Panc1 (cell line): Measurements from ENCODE around the gene IFIH1. TPM values are rescaled to one million over a fixed set of nuclear protein-coding genes. Genes with fewer than 3 reads are reported as not detected.

Experiments used
- ATAC-seq: fragments of 200-7000 bp; cut with Tn5 transposase; 2 replicates; pipeline ENCODE4 v1.9.1; 2020; ENCODE audit warnings: mild to moderate bottlenecking, moderate library complexity
- BruUV-seq: library from RNA; stranded (reverse); fragments of 400-500 nt; replicated peaks from 2 replicates; lab custom pipeline; 2021; lab: Mats Ljungman, UMichigan
- CTCF ChIA-PET: fragments of 300-600 bp; sonication (Branson Sonifier 250); formaldehyde crosslinking; loops from one replicate; lab custom pipeline; 2022; ENCODE audit warnings: antibody characterized with exemption; lab: Charles Lee
- POLR2A ChIA-PET: fragments of 300-600 bp; sonication (Branson Sonifier 250); formaldehyde crosslinking; loops from one replicate; lab custom pipeline; 2022; ENCODE audit warnings: antibody characterized with exemption; lab: Charles Lee
- DNase-seq: peaks from one replicate; pipeline ENCODE4 v3.0.0-alpha.2; 2010; ENCODE audit warnings: low read depth, low spot score
- H3K27ac ChIP-seq: 2 replicates; pipeline ENCODE4 v1.5.1; 2011; ENCODE audit warnings: mild to moderate bottlenecking, low read length, inconsistent platforms
- H3K27me3 ChIP-seq: fragments of 200-500 bp; sonication (Bioruptor generic); 2 replicates; pipeline ENCODE4 v1.6.0; 2014; ENCODE audit warnings: low read length, inconsistent platforms; ENCODE audit not compliant: control insufficient read depth, insufficient read depth
- H3K36me3 ChIP-seq: fragments of 200-500 bp; sonication (Bioruptor generic); 2 replicates; pipeline ENCODE4 v1.5.1; 2014; ENCODE audit warnings: inconsistent platforms, mild to moderate bottlenecking, low read length, moderate library complexity; ENCODE audit not compliant: control insufficient read depth, insufficient read depth
- H3K4me1 ChIP-seq: 2 replicates; pipeline ENCODE4 v1.5.1; 2011; ENCODE audit warnings: inconsistent platforms, mild to moderate bottlenecking, low read length, moderate library complexity; ENCODE audit not compliant: control insufficient read depth, insufficient read depth
- H3K4me3 ChIP-seq, 2 experiments: 2 replicates each; pipeline ENCODE4 v1.5.1; 2011 to 2012; ENCODE audit warnings: low read depth in 2 of 2, low read length in 2 of 2, mild to moderate bottlenecking in 2 of 2, inconsistent platforms in 1 of 2, moderate library complexity in 1 of 2
- H3K9me3 ChIP-seq: fragments of 200-500 bp; sonication (Bioruptor generic); 2 replicates; pipeline ENCODE4 v1.5.1; 2014; ENCODE audit warnings: low read depth, mild to moderate bottlenecking, inconsistent platforms, low read length, moderate library complexity; ENCODE audit not compliant: control insufficient read depth, insufficient read depth
- CTCF ChIP-seq: fragments of 450-650 bp; IDR thresholded peaks from 2 replicates; pipeline ENCODE4 v1.5.1; 2017; ENCODE audit warnings: mild to moderate bottlenecking
- POLR2AphosphoS5 ChIP-seq: IDR thresholded peaks from 2 replicates; pipeline ENCODE4 v1.6.1; 2012; ENCODE audit warnings: mild to moderate bottlenecking, low read depth, low read length, moderate library complexity
- REST ChIP-seq, 2 experiments: IDR thresholded peaks; 2 replicates each; pipeline ENCODE4 v1.6.1; 2011 to 2012; ENCODE audit warnings: low read depth in 2 of 2, control low read depth in 1 of 2, low read length in 1 of 2, mild to moderate bottlenecking in 1 of 2, moderate library complexity in 1 of 2; ENCODE audit not compliant: insufficient read depth in 1 of 2
- SIN3A ChIP-seq: IDR thresholded peaks from 2 replicates; pipeline ENCODE4 v1.6.1; 2012; ENCODE audit warnings: low read depth, mild to moderate bottlenecking, low read length, moderate library complexity, borderline replicate concordance; ENCODE audit not compliant: insufficient read depth
- TCF7L2 ChIP-seq: IDR thresholded peaks from 2 replicates; pipeline ENCODE4 v1.6.1; 2011; ENCODE audit warnings: mild to moderate bottlenecking, low read depth, low read length, inconsistent platforms
- in situ Hi-C: cut with HindIII; loops from 2 replicates; pipeline ENCODE4 v1.10.0; 2016; ENCODE audit warnings: low sequenced_read_pairs, low pct_unique_long_range_greater_than_20kb
- intact Hi-C: fragments of 100-400 bp; cut with micrococcal nuclease; formaldehyde crosslinking; loops from one replicate; pipeline ENCODE4 v1.10.0; 2022; ENCODE audit not compliant: unreplicated experiment
- total RNA-seq: library from RNA; stranded (reverse); gene quantifications from one replicate; pipeline ENCODE4 v1.2.1, GENCODE V29; 2021; ENCODE audit not compliant: unreplicated experiment

IFIH1 gene
- total RNA-seq, 1 experiment from 2014 or later = 15.4 TPM

GRCh38 chr2:162217598-162217997 lies 100.9 kb downstream of the IFIH1 start:
- no peaks in the 10 kb centered on the region; the same call in 1 of the 2 replicates for H3K36me3 ChIP-seq
- no peaks in the 10 kb centered on the region for H3K4me1 ChIP-seq
- no peaks in the 10 kb centered on the region for H3K27me3 ChIP-seq
- ChIA-PET CTCF (no interaction called here), POLR2A (no interaction called here)
- no peak for DNase-seq
- no TSS peak for BruUV-seq
- no peak overlapping the region for H3K4me3 ChIP-seq
- no peak overlapping the region for H3K27ac ChIP-seq
- no peak for ATAC-seq
- TF ChIP-seq CTCF (no peak), TCF7L2 (no peak), REST (IDR thresholded peaks at IDR 0.05; ENCODE audit: insufficient read depth in 1 of 2, low read depth in 2 of 2, low read length in 1 of 2) (no peak), SIN3A (no peak), POLR2AphosphoS5 (no peak)
- in situ Hi-C loops = no loop called here
- intact Hi-C loops = no loop called here
- H3K9me3 ChIP-seq = no peaks in the 10 kb centered on the region

Other genes starting within 250 kb of the IFIH1 start
- 0.23 TPM for gene DPP4, start 244.5 kb downstream of the IFIH1 start, total RNA-seq
- 0.31 TPM for gene GCG, start 166.4 kb downstream of the IFIH1 start, total RNA-seq
- gene FAP, start 75.2 kb downstream of the IFIH1 start, total RNA-seq = not detected
- 21.3 TPM for gene GCA, start 25.4 kb upstream of the IFIH1 start, total RNA-seq